Colonic mucosa (tissue), 4 donors: ENCODE data around the gene TBC1D22A. TPM values are rescaled to one million over a fixed set of nuclear protein-coding genes. Genes with fewer than 3 reads are reported as not detected.

ENCODE experiments used
- DNase-seq: peaks from one replicate; pipeline ENCODE4 v3.0.0-alpha.2; 2020
- H3K27ac ChIP-seq: fragments of 200-600 bp; one replicate; pipeline ENCODE4 v1.8.0; 2021
- H3K27me3 ChIP-seq: fragments of 200-600 bp; one replicate; pipeline ENCODE4 v1.8.0; 2021
- H3K36me3 ChIP-seq: fragments of 200-600 bp; one replicate; pipeline ENCODE4 v1.8.0; 2021
- H3K4me1 ChIP-seq: fragments of 200-600 bp; one replicate; pipeline ENCODE4 v1.8.0; 2021; ENCODE audit warnings: mild to moderate bottlenecking
- H3K4me3 ChIP-seq: fragments of 200-600 bp; one replicate; pipeline ENCODE4 v1.8.0; 2021
- H3K9ac ChIP-seq, 2 donors: one replicate each; pipeline ENCODE4 v1.7.0; 2013; ENCODE audit warnings: control low read depth in 2 of 2, low read depth in 2 of 2, low read length in 2 of 2
- H3K9me3 ChIP-seq: fragments of 200-600 bp; one replicate; pipeline ENCODE4 v1.8.0; 2021
- intact Hi-C: fragments of 100-400 bp; cut with DNase I; formaldehyde crosslinking; loops from one replicate; pipeline ENCODE4 v1.14.1; 2022
- total RNA-seq, 2 donors: library from RNA; stranded (reverse); fragmentation: NEBNext Ultra II Directional in 1 of 2; extraction: Animal tissue kit (Norgen Biotek cat#: 25700) in 1 of 2; gene quantifications; one replicate each; pipeline ENCODE4 v1.2.1, GENCODE V29; 2021
- TF ChIP-seq, protein P1 (sequence below): fragments of 200-600 bp; IDR thresholded peaks from one replicate; pipeline ENCODE4 v1.8.0; 2022; ENCODE audit warnings: antibody characterized with exemption, mild to moderate bottlenecking
- donor health status: healthy.
- donor health status: DM: no; HTN: no; CAD: no.
- donor health status: DM: no; HTN: no; CAD: no.

The TBC1D22A gene
- total RNA-seq, 2 donors from 2014 or later: 34.2 to 36.4 TPM

DNA sequence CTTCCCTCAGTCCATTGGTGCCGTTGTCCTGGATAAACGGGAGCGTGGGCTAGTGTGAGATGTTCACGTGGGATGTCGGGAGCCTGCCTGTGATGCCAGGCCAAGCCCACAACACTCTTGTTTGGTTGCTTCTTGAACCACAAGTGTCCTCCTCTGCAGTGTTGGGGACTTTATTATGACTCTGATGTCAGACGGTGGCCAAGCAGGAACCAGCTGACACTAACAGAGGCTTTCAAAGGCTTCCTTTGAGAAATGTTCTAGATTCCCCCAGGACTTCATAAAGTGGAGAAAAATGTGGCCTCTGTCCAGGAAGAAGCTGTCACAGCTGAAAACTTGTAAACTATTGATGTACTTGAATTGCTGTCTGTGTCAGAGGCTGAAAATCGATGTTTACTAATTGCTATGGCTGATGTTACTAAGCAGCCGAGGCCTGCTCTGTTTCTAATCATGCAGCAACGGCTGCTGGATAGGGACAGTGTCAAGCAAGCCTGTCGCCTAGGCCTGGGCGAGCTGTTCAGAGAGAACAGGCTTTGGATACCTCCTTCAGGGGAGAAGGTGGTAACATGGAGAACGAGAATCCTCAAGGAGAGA is 131.7 kb downstream of the TBC1D22A start:
- H3K4me3 ChIP-seq: no peak overlapping the region
- H3K9me3 ChIP-seq: no peaks in the 10 kb centered on the region
- TF ChIP-seq, protein P1, sequence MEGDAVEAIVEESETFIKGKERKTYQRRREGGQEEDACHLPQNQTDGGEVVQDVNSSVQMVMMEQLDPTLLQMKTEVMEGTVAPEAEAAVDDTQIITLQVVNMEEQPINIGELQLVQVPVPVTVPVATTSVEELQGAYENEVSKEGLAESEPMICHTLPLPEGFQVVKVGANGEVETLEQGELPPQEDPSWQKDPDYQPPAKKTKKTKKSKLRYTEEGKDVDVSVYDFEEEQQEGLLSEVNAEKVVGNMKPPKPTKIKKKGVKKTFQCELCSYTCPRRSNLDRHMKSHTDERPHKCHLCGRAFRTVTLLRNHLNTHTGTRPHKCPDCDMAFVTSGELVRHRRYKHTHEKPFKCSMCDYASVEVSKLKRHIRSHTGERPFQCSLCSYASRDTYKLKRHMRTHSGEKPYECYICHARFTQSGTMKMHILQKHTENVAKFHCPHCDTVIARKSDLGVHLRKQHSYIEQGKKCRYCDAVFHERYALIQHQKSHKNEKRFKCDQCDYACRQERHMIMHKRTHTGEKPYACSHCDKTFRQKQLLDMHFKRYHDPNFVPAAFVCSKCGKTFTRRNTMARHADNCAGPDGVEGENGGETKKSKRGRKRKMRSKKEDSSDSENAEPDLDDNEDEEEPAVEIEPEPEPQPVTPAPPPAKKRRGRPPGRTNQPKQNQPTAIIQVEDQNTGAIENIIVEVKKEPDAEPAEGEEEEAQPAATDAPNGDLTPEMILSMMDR: no peak
- no peak for DNase-seq
- no peaks in the 10 kb centered on the region for H3K27me3 ChIP-seq
- intact Hi-C loops: no loop called here
- H3K27ac ChIP-seq: no peak overlapping the region
- no peaks in the 10 kb centered on the region for H3K36me3 ChIP-seq
- no peaks in the 10 kb centered on the region for H3K4me1 ChIP-seq
- H3K9ac ChIP-seq: no peak overlapping the region

DNA sequence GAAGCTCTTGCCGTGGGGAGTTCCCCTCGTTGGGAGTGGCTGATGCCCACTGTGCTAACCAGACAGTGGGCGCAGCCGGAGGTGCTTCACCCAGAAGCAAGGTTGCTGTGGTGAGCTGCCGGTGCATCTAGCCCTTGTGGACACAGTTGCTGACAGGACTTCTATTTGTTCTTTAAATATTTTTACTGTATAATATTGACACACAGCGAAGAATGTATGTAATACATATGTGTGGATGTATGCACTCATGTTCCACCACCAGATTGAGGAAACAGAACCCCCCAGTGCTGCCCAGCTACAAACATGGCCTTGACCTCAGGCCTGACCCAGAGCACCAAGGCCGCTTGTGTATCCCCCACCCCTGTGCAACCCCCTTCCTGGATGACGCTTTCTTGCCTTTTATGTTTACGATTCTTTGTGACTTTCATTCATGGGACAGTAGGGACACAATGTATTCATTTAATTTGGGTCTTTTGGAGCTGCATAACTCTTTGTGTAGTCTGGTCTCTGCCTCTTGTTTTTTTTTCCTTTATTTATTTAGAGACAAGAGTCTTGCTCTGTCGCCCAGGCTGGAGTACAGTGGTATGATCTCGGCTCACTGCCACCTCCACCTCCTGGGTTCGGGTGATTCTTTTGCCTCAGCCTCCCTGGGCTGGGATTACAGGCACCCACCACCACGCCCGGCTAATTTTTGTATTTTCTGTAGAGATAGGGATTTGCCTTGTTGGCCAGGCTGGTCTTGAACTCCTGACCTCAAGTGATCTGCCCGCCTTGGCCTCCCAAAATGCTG is 132.6 kb downstream of the TBC1D22A start:
- DNase-seq: no peak
- Histone ChIP-seq H3K36me3 (no peaks in the 10 kb centered on the region), H3K4me3 (no peak overlapping the region), H3K4me1 (no peaks in the 10 kb centered on the region), H3K27ac (no peak overlapping the region), H3K9me3 (no peaks in the 10 kb centered on the region), H3K27me3 (no peaks in the 10 kb centered on the region), H3K9ac (no peak overlapping the region)
- intact Hi-C loops: no loop called here
- TF ChIP-seq, protein P1: no peak

DNA sequence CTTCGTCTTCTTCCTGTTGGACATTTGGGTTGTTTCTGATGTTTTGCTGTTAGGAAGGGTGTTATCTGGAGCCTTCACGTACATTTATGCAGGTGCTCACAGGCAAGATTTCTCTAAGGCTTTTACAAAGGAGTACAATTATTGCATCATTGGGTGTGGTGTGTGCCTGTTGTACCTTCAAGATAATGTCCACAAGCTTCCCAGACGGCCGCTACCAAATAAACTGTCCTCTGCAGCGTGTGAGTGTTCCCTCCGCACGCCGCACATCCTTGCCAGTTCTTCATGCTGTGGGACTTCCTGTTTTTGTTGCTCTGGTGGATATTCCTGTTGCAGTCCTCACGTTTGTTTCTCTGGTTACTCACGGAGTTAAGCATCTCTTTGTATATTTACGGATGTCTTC is 133.3 kb downstream of the TBC1D22A start:
- no peak for DNase-seq
- Histone ChIP-seq H3K27me3 (no peaks in the 10 kb centered on the region), H3K36me3 (no peaks in the 10 kb centered on the region), H3K4me1 (no peaks in the 10 kb centered on the region), H3K9me3 (no peaks in the 10 kb centered on the region), H3K4me3 (no peak overlapping the region), H3K9ac (no peak overlapping the region), H3K27ac (no peak overlapping the region)
- TF ChIP-seq, protein P1: no peak
- intact Hi-C loops: no loop called here

DNA sequence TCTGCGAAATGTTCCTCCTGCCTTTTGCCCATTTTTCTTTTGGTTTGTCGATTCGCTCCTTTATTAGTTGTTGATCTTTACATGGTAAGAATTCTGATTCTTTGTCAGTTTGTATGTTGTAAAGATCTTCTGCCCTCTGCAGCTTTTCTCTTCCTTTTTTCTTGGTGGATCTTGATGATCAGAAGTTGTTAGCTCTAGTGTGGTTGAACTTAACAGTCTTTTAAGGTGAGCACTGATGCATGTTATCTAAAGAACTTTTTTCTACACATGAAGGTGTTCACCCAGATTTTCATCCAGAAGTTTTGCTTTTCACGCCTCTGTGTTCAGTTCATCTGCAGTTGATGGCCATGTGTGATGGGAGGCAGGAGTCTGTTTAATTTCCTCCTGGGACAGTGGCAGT is 133.7 kb downstream of the TBC1D22A start:
- intact Hi-C loops: no loop called here
- Histone ChIP-seq H3K9ac (no peak overlapping the region), H3K4me3 (no peak overlapping the region), H3K27ac (no peak overlapping the region), H3K4me1 (no peaks in the 10 kb centered on the region), H3K27me3 (no peaks in the 10 kb centered on the region), H3K9me3 (no peaks in the 10 kb centered on the region), H3K36me3 (no peaks in the 10 kb centered on the region)
- no peak for DNase-seq
- TF ChIP-seq, protein P1: no peak

DNA sequence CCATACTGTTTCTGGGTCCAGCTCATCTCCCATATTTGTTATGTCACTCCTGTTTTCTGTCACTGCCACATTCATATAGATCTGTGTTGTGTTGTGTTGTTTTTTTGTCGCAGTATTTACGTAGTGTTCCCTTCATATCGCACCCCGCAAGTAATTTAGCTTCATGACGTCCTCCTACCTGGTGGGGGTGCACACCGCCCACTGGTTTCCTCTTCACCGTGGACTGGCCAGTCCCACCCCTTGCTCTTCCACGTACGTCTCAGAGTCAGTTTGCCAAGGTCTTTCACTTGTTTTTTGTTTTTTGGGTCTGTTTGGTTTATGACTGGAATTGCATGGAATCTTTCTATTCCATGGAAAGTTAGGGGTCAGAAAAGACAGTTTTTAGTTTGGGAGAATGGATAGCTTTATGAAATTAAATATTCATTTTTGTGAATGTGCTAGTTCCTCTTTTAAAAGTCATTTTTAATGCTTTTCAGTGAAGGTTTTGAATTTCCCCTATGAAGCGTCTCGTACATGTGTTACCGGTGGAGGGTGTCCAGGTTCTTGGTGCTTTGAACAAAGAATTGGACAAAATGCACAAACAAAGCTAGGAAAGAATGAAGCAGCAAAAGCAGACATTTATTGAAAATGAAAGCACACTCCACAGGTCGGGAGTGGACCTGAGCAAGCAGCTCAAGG is 134.3 kb downstream of the TBC1D22A start:
- Histone ChIP-seq H3K27me3 (no peaks in the 10 kb centered on the region), H3K36me3 (no peaks in the 10 kb centered on the region), H3K27ac (no peak overlapping the region), H3K9ac (no peak overlapping the region), H3K4me3 (no peak overlapping the region), H3K9me3 (no peaks in the 10 kb centered on the region), H3K4me1 (no peaks in the 10 kb centered on the region)
- intact Hi-C loops: no loop called here
- TF ChIP-seq, protein P1: no peak
- DNase-seq: no peak
